ENCODE results near the gene ZRANB1.

The ZRANB1 gene

DNA sequence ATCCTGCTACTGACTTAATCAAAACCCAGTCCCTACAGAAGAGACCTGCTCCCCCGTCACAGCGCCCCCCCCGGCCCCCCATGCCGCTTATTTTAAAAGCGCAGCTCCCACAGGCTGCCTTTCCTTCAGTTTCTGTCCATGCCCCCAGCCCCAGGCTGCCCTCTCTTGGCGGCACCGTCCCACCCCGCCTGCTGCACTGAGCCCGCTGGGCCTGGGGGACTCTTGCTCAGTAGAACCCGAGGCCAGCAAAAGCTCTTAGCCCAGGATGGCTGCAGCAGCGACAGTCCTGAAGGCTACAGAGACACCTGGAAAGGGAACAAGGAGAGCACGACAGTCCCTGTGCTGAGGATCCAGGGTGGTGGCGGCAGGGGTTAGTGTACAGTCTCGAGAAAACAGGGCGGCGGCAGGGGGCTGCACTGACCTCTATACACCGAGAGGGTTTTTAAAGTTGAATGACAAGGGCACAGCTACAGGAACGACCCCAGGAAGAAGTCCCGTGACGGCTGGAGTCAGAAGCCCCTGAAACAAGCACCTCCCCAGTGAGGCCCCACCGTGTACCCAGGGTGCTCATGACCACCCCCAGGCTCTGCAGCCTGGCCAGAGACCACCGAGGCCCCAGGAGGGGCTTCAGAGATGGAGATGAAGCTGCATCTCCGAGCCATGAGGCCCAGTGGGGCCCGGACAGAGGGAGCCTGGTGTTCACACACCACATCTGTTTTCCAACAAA is 54.4 kb downstream of the ZRANB1 start:
- DNase-seq, result no peak

DNA sequence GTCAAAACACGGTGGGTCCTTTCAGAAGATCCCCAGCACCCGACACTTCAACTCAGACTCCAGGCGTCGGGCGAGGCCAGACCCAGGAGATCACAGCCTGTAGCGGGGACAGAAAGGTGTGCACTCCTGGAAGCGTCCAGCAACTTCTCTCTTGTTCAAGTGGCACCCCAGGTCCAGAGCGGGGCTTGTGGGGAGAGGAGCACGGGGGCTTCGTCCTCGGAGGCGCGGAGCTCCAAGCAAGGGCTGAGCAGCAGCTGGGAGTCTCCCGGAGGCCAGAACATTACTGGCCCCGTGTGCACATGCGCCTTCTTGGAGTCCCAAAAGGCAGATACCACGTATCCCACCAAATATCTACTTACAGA is 54.9 kb downstream of the ZRANB1 start:
- no peak for DNase-seq

DNA sequence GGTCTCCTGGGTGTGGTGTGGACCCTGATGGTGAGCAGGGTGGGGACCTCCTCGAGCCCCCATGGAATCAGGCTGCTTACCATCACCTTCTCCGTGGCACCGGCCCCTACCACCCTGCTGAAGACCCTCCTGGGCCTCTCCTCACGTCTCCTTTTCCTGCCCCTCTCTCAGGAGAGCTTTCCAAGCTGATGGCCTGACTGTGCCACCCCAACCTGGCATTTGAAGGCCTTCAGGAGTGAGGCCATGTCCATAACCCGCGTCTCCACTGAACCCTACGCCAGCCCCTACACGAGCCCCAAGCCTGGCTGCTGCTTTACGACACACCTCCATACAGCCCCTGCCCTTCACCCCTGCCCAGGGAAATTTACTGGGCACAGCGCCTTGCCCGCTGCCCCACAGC is 55.4 kb downstream of the ZRANB1 start:
- no peak for DNase-seq

DNA sequence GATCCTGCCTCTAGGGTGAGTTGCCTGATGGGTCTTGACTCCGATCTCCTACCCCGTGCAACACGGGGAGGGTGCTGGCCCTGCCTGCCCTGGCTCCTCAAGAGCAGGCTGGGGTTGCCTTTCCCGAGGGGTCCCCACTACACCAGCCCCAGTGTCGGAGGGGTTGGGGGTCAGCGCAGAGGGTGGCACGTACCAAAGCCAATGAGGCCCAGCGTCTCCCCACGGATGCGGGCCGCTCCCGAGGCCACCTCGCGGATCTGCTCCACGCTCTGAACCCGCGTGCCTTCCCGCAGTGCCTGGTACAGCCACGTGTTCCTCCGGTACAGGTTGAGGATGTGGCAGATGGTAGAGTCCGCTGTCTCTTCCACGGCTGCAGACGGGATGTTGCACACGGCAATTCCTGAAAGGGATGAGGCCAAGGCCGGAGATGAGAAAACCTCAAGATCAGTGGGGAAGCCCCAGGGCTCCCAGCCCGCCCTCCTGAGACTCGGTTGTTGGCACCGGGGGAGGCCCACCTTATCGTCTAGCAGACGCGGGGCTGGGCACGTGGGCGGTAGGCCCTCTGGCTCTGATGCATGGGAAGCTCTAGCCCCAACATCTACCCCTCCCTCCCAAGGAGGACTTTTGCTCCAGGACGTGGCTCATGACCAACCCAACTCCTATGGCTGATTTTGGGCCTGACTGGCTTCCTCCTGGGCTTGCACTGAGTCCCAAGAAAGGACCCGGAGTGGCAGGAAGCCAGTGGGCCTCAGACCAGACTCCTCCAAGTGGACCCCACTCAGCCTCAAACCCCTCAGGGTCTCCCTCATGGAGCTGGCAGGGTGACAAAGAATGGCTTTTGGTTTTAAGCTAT is 56.1 kb downstream of the ZRANB1 start:
- no peak for DNase-seq

DNA sequence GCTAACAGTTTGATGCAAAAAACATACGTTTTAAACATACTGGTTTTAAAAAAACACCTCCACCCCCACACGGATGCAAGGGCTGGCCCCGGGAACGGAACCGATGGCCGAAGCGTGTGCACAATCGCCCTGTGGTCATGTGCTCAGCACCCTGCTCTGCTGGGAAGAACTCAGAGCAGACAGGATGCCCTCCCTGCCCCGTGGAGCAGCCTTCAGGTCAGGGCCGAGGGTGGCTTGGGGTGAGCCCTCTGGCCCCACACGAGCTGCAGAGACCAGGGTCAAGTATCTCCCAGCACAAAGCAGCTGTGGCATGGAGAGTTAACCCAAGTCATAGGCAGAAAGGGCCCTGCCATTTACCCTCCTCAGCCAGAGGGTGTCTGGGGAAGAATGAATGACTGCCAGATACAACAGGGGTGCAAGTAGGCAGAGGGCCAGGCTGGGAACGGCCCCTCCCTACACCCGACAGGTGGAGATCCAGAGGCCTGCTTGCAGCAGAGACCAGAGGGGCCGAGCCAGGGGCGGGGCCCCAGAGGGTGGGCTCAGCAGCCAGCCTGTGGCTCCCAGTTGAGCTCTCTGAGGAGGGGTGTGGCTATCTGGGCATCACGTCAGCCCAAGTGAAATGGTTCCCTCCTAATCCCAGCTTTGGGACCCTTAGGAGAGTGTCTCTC is 56.8 kb downstream of the ZRANB1 start:
- no peak for DNase-seq

DNA sequence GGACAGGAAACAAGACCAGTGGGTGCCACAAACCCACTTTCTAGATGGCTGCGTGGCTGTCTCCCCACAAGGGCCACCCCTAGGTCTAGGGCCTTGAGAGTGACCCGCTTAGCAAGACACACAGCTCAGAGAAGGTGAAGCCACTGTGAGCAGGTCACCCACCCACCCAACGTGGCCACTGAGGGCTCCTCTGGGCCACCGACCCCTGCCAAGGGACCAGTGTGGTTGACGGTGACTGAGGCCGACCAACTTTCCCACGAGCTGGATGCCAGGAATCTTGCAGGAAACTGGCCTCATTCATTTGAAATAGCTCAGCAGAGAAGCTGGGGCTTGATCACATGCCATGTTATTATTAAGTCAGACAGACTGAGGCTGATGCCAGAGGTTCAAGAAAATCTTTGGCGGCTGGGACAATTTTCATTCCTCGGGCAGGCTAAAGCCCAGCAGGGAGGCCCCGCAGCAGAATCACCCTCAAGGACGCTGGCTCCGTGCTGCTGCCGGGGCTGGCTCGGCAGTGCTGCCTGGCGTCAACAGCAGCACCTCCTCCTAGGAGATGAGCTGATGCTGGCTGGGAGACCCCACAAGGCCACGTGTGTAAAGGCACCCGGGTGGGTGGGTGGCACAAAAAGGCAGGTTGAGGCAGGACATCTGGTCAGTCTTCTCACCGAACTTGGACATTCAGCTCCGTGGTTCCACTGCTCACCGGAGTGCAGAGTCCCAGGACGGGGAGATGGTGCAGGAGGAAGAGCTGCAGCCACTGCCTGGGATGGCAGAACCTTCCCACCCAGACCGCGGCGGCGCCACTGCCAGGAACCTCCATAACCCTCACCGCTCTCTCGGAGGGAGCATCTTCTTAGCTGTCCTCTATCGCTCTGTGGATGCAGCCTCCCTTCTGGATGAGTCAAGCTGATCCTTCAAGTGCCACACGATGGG is 57.8 kb downstream of the ZRANB1 start:
- DNase-seq, result no peak

DNA sequence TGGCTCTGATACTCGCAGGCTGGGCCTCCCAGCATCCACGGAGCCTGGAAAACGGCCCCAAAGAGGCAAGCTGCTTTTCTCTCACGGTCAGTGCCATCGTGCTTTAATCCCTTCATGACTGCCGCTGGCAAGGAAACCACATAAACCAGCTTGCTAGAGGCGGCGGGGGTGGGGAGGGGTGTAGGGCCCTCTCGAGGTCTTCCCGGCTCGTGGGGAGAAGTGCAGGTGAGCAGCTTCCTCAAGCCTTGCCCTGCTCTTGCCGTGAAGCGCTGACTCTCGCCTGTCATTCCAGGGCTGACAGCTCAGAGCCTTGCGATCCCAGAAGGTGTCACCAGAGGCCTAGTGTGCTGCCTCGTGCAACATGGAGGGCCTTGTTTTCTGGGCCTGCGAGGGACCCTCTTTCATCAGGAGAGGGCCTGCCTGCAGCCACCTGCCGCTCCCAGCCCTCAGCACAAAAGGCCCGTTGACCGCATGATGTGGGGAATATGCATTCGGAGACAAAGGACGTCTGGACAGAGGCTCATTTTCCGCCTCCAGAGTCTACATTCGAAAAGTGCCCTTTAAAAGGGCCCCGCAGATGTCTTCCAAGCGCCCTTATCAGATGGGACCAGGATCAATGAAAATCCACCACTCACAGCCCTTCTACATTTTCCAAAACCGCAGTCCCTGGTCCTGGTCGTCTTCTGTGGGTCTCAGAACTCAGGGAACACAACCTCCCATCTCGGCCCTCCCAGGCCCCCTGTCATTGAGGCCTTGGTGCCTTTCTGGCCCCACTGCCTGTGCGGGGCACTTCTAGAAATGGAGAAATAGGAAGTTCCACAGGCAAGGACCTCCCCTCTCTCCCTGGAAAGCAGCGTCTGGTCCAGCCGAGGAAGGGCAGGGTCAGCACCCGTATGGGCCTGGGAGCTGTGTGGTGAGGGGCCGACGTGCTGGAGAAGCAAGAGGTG is 58.7 kb downstream of the ZRANB1 start:
- no peak for DNase-seq

DNA sequence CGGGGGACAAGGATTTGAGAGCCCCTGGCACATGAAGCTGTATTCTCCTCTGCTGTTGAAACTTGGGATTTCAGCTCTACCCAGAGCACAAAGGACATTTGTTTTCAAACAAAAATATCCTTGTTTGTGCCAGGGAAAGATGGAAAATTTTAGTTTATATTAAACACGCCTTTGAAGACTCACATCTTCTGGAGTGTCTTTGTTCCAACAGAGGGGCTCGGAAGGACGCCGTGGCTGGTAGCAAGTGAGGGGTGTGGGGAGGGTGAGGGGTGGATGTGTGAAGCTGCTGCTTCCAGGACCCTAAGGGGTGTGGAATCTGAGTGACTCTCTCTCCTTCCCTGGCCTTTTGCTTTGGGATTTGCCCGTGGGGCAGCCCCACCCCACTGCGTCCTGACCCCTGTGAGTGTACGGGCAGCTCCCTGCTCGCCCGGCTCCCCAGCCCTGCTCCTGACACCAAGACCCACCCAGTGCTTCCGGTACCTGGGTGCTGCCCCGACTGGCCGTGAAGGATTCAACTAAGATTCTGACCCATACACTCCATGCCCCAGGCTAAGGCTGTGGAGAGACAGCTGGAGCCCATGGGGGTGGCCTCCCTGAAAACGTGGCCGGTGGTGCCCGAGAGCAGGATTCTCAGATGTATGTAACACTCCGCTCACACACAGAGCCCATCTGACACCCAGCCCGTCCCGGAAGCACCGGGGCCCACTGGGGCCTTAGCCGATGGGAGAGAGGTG is 59.6 kb downstream of the ZRANB1 start:
- no peak for DNase-seq

DNA sequence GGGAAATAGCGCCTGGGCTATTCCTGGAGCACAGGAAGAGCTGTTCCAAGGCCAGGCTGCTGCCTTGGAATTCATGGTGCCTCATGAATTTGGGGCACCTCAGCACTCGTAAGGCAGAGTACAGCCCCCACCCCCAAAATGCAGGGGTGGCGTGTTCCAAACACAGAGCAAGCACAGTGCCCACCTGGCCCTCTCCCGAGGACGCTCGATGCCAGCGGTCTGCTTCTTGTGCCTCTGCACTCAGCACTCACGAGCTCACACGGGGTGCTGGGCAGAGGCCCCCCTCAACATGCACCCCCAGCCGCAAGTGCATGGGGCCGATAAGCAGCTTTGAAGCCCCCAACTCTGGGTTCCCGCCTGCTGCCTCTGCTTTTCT is 60.1 kb downstream of the ZRANB1 start:
- no peak for DNase-seq

DNA sequence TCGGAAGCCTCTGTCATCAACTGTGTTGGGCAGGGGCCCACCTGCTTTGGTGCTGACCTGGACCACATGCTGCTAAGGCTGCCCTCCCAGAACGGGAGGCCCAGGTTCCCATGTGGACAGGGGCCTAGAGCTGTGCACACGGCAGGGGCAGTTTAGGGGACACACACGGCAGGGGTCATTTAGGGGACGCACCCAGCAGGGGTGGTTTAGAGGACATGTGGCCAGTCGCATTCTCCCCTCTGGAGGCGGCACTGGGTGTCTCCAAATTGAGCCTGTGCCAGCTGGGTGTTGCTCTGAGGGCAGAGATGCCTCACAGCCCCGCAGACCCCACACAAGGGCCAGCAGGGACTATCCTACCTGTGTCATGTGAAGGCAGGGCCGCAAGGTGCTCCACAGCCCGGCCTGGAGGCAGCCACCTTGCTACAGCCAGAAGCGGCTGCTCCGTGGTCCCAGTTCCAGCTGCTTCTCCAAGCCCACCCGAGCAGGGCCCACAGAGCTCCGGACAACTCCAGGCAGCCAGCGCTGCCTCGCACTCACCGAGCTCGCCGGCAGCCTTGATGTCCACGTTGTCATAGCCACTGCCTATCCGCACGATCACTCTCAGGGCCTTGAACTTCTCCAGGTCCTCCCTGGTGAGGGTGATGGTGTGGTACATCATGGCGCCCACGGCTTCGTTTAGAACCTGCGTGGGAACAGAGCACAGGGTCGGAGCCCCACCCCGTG is 60.7 kb downstream of the ZRANB1 start:
- no peak for DNase-seq

DNA sequence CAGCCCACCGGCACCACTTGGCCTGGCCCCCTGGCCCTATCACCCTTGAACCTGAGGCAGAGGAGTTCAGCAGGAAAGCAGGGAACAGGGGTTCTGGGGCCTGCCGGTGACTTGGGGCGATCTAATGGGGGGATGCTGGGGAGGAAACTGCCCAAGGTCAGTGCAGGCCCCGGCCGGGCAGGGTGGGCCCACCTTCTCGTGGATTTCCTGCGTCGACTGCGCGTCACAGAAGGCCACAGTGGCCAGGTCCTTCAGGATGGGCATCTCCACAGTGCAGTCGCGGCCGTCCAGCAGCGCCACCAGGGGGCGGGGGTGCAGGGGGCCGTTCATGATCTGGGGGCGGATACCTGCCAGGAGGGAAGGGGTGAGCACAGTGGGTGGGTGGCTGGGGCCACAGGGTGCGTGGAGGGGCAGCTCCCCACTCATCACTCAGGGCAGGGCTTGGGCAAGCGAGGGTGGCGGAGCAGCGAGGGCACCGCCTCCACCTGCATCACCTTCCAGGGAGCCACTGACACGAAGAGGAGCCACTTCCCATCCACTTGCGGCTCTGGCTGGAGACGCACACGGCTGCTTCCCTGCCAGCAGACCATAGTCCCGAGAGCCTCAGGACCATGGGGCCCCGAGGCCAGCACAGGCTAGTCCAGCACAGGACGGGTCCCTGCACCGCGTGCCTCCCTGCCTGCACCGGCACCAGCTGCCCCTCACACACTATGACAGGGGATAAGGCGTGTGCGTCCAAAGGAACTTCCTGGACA is 61.4 kb downstream of the ZRANB1 start:
- DNase-seq, result no peak

DNA sequence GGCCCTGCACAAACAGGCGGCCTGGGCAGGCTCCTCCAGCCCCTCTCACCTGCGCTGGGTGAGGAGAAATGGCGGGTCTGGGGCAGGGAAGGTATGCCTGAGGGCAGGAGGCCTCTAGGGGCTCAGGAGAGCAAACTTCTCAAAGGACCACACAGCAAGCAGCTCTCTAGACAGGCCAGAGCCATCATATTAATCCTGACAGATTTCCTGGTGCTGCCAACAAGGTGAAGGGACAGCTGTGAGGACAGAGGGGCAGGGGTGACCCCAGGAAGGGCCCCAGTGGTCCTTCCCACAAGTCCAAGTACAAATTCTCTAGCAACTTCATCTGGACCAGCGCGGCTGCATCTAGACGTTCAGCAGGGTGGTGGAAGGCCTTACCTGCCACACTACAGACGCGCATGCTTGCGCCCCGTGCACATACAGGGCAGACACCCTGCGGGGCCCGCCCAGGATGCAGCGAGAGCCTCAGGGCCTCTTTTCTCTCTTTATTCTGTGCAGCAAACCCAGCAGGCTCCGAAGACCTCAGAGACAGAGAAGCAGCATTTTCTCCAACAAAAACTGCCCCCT is 62.1 kb downstream of the ZRANB1 start:
- DNase-seq, result no peak

DNA sequence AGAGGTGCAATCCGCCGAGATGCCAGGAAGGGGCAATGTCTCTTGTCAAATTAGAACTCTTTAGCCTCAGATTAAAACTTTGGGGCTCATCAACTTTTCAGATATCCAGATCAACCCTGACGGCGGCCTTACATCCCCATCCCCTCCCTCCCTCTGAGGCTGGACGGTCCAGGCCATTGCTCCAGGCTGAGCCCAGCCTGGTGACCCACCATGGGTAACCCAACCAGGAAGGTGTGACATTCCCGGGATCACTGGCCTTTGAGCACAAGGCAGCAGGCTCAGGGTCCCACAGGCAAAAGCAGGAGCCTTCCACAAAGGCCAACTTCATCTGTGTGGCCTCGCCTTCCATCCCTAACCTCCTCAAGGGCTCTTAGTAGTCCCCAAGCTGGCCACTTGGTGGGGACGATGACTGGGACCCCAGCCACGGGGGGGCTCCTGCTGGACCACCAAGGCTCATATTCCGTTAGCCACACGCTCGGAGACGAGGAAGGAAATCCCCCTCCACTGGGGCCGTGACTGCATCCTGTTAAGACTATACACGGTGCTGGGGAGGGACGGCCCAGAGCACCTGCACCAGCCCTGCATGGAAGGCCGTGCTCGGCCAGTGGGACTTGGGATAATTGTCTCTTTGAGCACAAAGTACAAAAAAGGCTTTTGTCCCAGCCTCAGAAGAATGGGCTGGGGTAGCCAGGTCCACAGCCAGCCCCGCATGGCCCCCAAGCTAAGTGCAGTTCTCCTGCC is 62.8 kb downstream of the ZRANB1 start:
- no peak for DNase-seq

DNA sequence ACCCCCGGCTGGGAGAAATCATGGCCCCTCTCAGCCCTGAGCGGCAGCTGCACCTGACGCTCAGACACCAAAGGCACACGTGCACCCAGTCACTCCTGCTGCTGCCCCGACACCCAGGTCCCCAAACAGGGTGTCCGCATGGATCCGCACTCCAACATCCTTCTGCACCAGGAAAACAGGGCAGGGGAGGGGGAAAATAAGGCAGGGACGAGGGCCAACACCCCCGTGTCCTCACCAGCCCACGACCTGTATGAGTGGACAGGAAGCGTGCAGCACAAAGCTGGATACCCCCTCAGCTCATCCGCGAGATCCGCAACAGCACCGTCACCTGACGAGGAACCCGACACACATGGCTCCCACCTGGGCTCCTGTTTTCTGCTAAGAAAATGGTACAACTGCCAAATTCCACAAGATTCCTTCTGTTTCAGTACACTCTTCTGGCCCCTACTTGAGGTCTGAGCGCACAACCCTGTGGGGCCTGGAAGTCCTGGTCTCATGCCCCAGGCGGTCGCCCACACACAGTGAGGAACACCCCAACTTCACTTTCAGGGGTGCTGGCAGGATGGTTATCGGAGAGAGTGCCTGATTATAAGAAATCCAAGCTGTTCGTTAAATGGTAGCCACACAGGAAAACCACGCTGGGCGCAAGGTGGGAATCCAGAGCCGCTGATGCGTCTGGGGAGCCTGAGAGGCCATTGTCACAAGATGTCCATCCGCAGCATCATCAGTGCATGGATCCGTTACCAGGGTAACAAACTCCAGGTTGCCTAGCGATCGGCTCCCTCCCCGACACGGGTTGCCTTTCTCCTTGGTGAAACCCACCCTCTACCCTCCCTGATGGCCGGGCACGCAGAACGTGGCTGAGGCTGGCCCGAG is 63.6 kb downstream of the ZRANB1 start:
- no peak for DNase-seq

DNA sequence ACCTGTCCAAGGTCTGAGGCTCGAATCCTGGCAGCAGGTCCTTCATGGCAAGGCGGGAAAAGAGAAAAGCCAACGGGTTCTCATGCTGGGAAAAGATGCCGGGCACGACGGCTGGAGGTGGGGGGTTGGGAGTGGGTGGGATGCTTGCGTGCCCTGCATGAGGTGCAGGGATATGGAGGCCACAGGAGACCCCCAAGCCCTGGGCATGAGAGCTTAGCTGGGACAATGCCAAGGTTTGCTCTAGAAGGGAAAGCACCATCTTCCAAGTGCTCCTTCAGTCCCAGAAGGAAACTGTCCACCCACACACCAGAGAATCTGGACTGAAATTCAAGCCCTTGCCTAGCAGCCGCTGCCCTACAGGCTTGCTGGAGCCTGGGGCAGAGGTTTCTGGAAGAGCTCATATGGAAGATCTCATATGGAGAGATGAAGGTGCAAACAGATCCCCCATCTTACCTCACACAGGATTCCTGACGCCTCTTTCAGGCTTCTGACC is 64.3 kb downstream of the ZRANB1 start:
- no peak for DNase-seq

DNA sequence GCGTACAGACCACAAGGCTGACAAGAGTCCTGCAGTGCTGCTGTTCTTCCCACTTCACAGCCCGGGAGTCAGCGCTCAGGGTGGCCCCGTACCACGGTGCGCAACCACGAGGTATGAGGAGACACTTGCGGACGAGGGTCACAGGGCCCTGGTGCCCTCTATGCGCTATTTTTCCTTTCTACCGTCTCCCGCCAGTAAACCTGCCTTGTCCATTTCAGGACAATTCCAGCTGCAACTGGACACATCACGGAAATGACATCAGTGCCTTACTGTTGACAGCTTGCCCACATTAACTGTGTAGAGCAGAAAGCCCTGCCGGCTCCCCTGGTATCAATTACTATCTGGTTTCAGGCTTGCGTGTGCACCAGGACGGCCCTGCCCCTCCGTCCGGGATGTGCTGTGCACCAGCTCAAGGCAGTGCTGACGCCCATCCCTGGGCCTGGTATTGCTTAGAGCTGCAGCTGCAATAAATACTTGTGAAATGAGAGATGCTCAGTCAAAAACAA is 65.1 kb downstream of the ZRANB1 start:
- no peak for DNase-seq

DNA sequence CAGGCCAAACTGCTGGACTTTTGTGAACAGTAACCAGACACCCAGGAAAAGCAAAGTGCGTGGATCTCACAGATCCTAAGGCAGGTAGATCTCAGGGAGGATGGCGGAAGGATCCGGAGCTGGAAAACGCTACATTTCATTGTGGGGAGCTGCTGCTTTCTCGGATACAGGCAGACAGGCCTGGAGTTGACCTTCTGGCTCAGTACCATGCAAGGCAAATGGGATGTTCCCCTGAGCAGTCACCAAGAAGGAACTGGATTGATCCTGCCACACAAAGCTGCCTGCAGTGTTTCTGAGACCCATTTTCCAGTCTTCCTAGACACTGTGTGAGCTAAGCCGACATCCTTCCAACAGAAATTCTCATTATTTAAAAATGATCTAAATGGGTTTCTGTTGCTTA is 65.5 kb downstream of the ZRANB1 start:
- no peak for DNase-seq

Data from activated CD4-positive, alpha-beta T cell treated with anti-CD3 and anti-CD28 coated beads, Interleukin-2, amount 50 U/mL, for 1 hour (primary cell).